GM21737 (cell line): ENCODE results near the gene EEPD1.
A peak's percentile ranks its signal among the peaks of the same experiment; 100 is the strongest.
"Not testable (repeated sequence)": the region's sequence is repeated elsewhere in the genome, so short reads cannot be mapped to it uniquely, and the experiment has no call there.

ENCODE experiments used
- ATAC-seq: cut with Tn5 transposase; IDR thresholded peaks from one replicate; pipeline ENCODE4 v1.9.1; 2021; ENCODE audit warnings: mild to moderate bottlenecking, moderate library complexity; ENCODE audit not compliant: unreplicated experiment

EEPD1 gene

GRCh38 chr7:36152756-36153570 lies at the start of gene EEPD1:
TSS of gene EEPD1 (plus strand) at chr7:36153254. CDS start at chr7:36154325, 1,071 bp downstream.
- ATAC-seq, result peak; percentile 96

GRCh38 chr7:36103837-36104561 lies 49.1 kb upstream of the EEPD1 start:
- ATAC-seq, result no peak

GRCh38 chr7:36106972-36107908 lies 45.8 kb upstream of the EEPD1 start:
- not testable (repeated sequence) for ATAC-seq

- ATAC-seq, result no peak
Observed at GRCh38 chr7:36107926-36108631, 45.0 kb upstream of the EEPD1 start.

GRCh38 chr7:36109013-36109627 lies 43.9 kb upstream of the EEPD1 start:
- no peak for ATAC-seq

GRCh38 chr7:36110584-36110983 lies 42.5 kb upstream of the EEPD1 start:
- ATAC-seq, result no peak

GRCh38 chr7:36112969-36113368 lies 40.1 kb upstream of the EEPD1 start:
- no peak for ATAC-seq

GRCh38 chr7:36114355-36114754 lies 38.7 kb upstream of the EEPD1 start:
- ATAC-seq, result no peak

- ATAC-seq, result peak; percentile 98
Observed at GRCh38 chr7:36115448-36116321, 37.4 kb upstream of the EEPD1 start.

GRCh38 chr7:36116347-36117202 lies 36.5 kb upstream of the EEPD1 start:
- no peak for ATAC-seq

GRCh38 chr7:36117203-36117840 lies 35.7 kb upstream of the EEPD1 start:
- no peak for ATAC-seq

GRCh38 chr7:36118344-36118743 lies 34.7 kb upstream of the EEPD1 start:
- ATAC-seq, result no peak

- no peak for ATAC-seq
Observed at GRCh38 chr7:36119005-36119706, 33.9 kb upstream of the EEPD1 start.

GRCh38 chr7:36119983-36120646 lies 32.9 kb upstream of the EEPD1 start:
- not testable (repeated sequence) for ATAC-seq

- ATAC-seq, result not testable (repeated sequence)
Observed at GRCh38 chr7:36125630-36126029, 27.4 kb upstream of the EEPD1 start.

GRCh38 chr7:36127075-36127740 lies 25.8 kb upstream of the EEPD1 start:
- no peak for ATAC-seq
